HG03378 (cell line): ENCODE measurements around the gene CCDC9.
A peak's percentile ranks its signal among the peaks of the same experiment; 100 is the strongest.

Experiments
- ATAC-seq: cut with Tn5 transposase; IDR thresholded peaks from one replicate; pipeline ENCODE4 v1.9.1; 2021; ENCODE audit warnings: mild to moderate bottlenecking, moderate library complexity; ENCODE audit not compliant: unreplicated experiment

CCDC9 gene

GRCh38 chr19:47255879-47256692 lies at the start of gene CCDC9:
CCDC9 (plus strand) TSS chr19:47256525; CDS start chr19:47258401, 1,876 bp downstream.
- peak; percentile 33 for ATAC-seq

DNA sequence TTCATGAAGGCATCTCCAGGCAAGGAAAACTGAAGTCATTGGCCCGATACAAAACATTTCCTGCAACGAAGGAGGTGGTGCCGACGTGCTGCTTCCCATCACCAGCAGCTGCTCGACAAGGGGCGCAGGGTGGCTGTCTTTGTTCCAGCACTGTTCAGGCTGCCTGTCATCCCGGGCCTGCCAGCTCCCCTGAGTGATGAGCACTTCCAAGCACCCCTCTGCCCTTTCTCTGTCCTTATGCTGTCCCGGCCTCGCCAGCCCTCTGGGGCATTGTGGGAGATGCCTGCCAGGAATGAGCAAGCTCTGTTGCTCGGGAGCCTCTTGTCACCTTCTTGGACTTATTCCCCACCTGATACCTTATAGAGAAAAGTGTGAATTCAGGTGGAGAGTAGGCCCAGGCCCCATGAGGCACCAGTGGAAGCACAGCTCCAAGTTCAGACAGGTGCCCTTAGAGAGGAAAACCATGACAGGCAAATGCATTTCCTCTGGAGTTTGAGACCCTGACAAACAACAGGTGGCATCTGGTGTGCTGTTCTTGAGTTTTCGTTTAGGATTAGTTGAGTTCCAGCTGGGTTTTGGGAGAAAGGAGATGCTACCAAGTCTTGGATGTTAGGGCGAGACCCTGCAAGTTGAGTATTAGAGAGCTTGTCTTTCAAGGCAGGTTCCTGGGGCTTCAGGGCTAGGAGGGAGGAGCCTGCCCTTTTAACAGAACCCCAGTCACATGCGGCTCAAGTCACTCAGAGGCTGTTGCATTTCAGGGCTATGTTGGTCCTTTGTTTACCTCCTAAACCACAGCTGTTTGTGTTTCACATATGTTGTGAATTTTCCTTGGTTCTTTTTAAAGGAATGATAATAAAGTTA lies 46.8 kb upstream of the CCDC9 start:
- no peak for ATAC-seq

- ATAC-seq = no peak
Measured at GRCh38 chr19:47210180-47210490, 46.2 kb upstream of the CCDC9 start.

GRCh38 chr19:47210689-47211316 lies 45.5 kb upstream of the CCDC9 start:
- ATAC-seq = peak; percentile 51

GRCh38 chr19:47215581-47215980 lies 40.7 kb upstream of the CCDC9 start:
- ATAC-seq = no peak

DNA sequence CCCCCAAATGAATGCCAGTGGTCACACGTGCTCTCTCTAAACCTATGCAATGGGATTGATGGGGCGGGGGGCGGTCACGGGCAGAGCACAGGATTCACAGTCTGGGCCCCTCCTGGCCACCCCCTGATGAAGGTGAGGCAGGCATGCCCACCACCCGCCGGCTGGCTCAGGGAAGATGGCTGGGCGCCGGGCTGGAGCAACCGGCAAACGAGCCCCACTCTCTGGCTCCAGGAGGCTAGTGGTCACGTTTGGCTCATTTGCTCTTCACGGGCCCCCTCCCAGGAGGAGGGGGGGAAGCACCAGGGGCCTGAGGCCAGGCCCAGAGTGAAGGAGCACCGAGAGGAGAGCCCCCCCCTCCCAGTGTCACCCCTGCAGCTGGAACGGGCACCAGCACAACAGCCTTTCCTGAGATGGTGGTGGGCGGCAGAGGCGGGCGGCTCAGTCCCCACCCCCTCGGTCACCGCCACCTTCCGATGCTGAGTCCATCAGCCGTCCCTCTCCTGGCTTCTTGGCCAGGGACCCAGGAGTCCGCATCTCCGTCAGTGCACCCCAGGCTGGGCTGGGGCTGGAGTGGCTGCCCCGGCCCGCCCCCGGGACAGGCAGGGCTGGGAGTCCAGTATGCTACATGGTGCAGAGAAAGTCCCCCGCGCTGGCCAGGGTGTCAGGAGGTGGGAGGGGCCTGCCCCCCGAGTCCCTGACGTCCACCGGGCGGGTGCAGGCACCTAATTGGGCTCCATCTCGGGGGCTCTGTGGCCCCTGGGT lies 35.1 kb upstream of the CCDC9 start:
- ATAC-seq = no peak

DNA sequence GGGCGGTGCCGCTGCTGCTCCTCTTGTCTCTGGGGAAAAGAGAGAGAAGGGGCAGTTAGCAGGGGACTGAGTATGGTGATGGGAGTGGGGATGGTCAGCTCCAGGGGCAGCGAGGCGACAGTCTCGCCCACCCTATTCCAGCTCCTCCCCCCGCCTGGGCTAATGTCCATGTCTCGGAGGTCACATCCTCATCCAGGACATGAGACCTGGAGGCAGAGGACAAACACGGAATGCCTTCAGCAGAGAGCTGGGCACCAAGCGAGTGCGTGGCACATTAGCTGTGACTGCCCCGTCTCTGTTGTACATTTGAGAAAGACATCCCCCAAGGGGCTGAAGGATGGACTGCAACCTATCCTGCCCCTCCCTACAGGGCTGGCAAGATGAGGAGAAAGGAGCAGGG lies 34.4 kb upstream of the CCDC9 start:
- ATAC-seq = no peak

DNA sequence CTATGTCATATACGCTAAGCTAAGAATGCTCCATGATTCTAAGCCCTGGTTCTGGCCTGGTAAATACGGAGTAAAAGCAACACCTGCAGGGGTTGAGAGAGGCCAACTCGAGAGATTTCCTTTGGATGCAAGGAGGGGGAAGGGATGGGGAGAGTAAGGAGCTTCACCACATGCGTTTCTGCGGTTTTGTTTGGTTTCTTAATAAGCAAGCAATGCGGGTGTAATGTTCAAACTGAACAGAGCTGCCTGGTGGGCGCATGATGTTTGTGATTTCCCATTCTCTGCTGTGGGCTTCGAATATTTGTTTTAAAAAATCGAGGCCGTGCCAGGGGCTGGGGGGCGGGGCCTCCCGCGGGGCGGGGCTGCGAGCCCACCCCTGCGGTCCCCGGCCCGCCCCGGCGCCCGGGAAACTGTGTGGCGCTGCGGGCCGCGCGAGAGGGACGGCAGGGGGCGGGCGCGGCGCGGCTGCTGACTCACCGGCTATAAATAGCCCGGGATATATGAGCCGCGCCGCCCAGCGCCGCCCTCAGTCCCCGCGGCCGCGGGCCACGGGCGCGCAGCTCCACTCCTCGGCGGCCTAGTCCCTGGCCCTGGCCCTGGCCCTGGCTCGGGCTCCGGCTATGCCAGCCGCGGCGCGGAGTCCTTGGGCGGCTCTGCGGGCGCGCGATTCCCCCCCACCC lies 30.4 kb upstream of the CCDC9 start:
- no peak for ATAC-seq

DNA sequence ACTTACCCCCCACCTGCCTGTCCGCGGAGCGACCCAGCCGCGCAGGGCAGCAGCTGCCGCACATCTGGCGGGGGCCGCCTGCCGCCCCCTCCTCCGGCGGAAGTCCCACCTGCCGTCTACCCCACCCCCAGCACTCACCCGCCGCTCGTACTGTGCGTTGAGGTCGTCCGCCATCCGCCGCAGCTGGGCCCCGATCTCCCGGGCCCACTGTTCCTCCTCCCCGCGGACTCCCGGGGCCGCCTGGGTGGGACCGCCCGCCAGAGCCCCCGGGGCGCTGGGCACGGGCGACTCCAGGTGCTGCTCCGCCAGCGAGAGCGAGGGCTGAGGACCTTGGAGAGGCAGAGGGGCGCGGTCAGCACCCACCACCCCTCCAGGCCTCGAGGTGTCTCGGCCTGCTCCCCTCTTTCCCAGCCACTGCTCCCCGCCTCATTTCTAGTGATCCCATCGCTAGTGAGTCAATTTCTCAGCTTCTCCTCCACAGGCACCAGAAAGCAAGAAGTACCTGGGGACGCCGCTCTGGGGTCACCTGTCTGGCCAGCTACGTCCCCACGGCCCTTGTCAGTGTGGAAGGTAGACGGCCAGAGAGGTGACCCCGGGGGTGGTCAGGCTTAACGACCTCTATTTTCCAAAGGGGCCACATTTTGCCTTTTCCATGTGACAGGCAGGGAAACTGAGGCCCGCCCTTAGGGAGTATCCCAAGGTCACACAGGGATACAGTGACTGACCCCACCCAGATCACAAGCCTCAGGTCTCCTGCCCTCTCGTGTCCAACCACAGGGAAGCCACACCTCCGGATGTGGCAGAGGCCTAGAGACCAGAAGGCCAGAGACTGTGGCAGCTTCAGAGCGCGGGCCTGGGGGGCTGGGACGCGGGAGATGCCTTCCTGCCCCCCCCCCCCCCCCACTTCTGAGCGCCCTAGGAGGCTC lies 29.6 kb upstream of the CCDC9 start:
- peak; percentile 27 for ATAC-seq

GRCh38 chr19:47227352-47228167 lies 28.8 kb upstream of the CCDC9 start:
- no peak for ATAC-seq

DNA sequence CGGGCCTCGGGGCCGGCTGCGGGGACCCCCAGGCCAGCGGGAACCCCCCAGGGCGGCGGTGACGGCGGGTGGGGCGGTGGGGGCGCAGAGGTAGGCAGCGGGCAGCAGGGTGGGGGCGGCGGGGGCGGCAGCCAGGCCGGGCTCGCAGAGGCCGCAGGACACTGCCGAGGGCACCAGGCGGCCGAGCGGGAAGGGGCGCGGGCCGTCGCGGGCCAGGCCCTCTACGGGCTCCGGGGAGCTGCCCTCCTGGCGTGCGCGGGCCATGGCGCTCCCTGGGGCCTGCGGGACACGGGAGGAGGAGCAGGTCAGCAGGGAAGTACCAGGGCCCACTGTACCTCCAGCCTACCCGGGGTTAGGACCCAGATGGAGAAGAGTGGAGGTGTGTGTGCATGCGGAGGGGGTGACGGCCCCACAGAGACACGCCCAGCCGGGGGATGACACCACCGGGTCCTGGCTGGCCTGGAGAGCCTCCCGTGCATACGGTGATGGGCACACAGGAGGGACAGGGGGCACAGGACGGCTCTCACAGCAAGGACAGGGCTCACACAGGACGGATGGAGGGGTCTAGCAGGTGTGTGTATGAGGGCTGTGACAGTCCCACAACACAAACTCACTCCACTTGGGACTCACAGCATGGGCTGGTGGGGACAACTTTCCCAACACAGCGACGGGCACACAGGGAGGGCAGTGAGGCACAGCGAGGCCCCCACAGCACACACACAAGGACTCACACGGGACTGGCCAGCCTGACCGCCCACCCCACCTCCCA lies 28.0 kb upstream of the CCDC9 start:
- no peak for ATAC-seq

DNA sequence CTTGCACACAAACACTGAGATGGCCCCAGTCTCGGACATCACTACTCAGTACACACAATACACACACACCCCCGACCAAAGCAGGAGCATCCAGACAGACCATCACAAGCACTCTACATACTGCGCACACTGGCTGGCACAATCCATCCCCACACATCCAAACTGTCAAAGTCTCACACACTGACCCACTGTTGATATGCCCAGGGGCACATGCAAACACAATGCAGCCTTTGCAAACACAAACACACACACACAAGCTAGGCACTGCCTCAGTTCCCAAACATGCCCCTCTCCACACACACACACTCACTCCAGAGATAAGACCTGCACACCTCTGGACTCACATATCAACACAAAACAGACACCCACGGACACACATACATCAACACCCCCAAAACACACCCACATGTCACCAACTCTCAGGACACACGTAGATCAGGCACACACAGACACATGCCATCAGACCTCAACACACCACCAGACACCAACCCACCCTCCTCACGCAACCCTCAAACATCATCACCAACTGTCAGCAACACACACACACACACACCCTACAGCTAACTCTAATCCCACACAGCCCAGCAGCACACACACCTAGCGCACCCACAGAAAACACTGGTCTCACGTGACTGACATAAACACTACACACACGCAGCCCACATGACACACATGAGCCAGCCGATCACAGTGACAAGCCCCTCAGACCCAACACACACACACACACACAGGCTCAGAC lies 27.2 kb upstream of the CCDC9 start:
- no peak for ATAC-seq

DNA sequence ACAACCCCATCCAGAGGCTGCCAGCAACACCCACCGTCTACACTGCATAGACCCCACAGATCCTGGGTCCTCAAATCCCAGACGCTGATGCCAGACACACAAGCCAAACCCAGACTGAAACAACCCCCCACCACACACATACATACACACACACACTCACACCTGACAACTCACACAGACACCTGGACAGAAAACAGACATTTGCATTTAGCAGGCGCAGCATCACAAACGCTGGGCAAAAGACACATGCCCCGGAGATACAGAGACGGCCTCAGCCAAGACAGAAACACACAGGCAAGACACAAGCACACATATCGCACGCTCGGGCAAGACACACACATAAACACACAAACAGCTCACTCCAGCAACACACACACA lies 26.7 kb upstream of the CCDC9 start:
- no peak for ATAC-seq

DNA sequence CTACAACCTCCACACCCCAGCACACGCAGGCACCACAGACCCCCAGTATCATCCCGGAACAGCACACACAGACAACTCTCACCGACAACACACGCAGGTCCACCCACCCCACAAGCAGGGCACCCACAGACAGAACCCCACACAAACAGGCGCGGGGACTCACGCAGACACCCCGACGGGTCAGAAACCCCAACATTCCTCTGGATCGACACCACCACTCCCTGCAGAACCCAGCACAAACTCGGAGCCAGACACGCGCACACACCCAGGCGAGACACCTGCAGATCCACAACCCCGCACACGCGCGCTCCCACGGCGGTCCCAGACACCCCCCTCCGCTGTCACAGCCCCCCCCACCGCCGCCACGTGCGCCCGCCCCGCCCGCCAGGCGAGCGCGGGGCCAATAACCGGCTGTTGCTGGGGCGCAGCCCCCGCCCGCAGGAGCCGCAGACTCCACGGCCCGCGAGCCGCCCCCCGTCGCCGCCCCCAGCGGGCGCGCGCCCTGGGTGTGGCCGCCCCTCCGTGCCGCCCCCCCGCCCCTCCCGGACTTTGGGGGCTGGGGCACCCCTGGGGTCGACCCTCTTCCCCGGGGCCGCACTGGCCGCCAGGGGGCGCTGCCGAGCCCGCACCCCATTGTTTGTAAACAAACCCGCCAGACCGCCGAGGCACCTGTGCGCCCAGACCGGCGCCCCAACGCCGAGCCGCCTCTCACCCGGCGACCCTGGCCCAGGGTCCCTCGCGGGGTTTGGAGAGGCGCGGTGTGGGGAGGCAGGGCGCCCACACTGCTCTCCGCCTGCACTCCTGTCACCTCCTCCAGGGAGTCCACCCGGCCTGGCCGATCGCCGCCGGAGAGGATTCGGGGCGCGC lies 26.0 kb upstream of the CCDC9 start:
- ATAC-seq = no peak

DNA sequence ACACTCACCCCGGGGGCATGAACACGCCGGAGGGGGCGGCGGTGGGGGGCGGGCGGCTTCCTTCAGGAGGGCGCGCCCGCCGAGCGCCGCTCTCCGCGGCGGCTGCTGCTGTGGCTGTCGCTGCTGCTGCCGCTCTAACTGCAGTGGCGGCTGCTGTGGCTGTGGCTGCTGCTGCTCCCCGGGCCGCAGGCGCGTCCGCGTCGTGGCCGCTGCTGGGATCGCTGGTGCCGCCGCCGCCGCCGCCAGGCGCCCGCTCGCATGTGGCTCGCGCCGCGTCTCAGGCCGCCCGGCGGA lies 25.5 kb upstream of the CCDC9 start, which contains the start of gene BBC3:
TSS of gene BBC3 (minus strand) at position 279 of the 294 bp plus-strand sequence. CDS start 2,768 bp downstream, outside the sequence.
- no peak for ATAC-seq
